Upper lobe of left lung (tissue), 6 donors: ENCODE measurements around the gene ULK4. TPM values are rescaled to one million over a fixed set of nuclear protein-coding genes. Genes with fewer than 3 reads are reported as not detected.

Source experiments
- ATAC-seq, 2 donors: fragments of 200-7000 bp; cut with Tn5 transposase; one replicate each; pipeline ENCODE4 v1.9.1; 2022; ENCODE audit warnings: mild to moderate bottlenecking in 2 of 2, moderate library complexity in 2 of 2; ENCODE audit not compliant: low FRiP score in 2 of 2
- DNase-seq, 2 donors: peaks; one replicate each; pipeline ENCODE4 v3.0.0-alpha.2; 2019 to 2020
- H3K27ac ChIP-seq, 4 donors: fragments of 200-600 bp; sonication (generic); one replicate each; pipeline ENCODE4 v1.5.1; 2016 to 2019
- H3K27me3 ChIP-seq, 4 donors: fragments of 200-600 bp; sonication (generic); one replicate each; pipeline ENCODE4 v1.5.1; 2017 to 2019
- H3K36me3 ChIP-seq, 4 donors: fragments of 200-600 bp; sonication (generic); one replicate each; pipeline ENCODE4 v1.5.1; 2016 to 2019
- H3K4me1 ChIP-seq, 4 donors: fragments of 200-600 bp; sonication (generic); one replicate each; pipeline ENCODE4 v1.5.1; 2018 to 2019
- H3K4me3 ChIP-seq, 4 donors: fragments of 200-600 bp; sonication (generic); one replicate each; pipeline ENCODE4 v1.5.1; 2017 to 2019; ENCODE audit warnings: mild to moderate bottlenecking in 2 of 4, moderate library complexity in 1 of 4
- H3K9me3 ChIP-seq, 4 donors: fragments of 200-600 bp; sonication (generic); one replicate each; pipeline ENCODE4 v1.5.1; 2018 to 2019
- EP300 ChIP-seq, 4 donors: sonication (generic); formaldehyde crosslinking; IDR thresholded peaks; one replicate each; pipeline ENCODE4 v1.5.1; 2017; ENCODE audit warnings: antibody characterized with exemption in 4 of 4, control low read depth in 2 of 4
- POLR2A ChIP-seq, 4 donors: fragments of 450-650 bp; IDR thresholded peaks; one replicate each; pipeline ENCODE4 v1.5.1; 2016 to 2017; ENCODE audit warnings: antibody characterized with exemption in 4 of 4, mild to moderate bottlenecking in 2 of 4
- POLR2AphosphoS5 ChIP-seq, 2 donors: sonication (generic); formaldehyde crosslinking; IDR thresholded peaks; one replicate each; pipeline ENCODE4 v1.5.1; 2017; ENCODE audit warnings: antibody characterized with exemption in 2 of 2
- WGBS, 2 donors: methylation state at CpG; one replicate each; pipeline ENCODE4 v1.1.5; 2017 to 2018; 5-methylcytosine and 5-hydroxymethylcytosine counted together
- small RNA-seq, 4 donors: library from RNA; depleted of rRNA; stranded (forward); fragments of <200 nt; gene quantifications; one replicate each; pipeline ENCODE3, GENCODE V24; 2016
- total RNA-seq, 6 donors: library from RNA; depleted of rRNA in 4 of 6; stranded (reverse); fragments of >200 nt in 4 of 6; gene quantifications; one replicate each; pipeline versions ENCODE4 v1.1.0 to v1.2.1, GENCODE V29; 2016 to 2021
- TF ChIP-seq, protein P1 (sequence below), 6 experiments: fragments of 450-650 bp in 4 of 6; fragments of 200-600 bp in 2 of 6; sonication (generic) in 2 of 6; IDR thresholded peaks; one replicate each; pipeline ENCODE4 v1.5.1; 2016 to 2019; ENCODE audit warnings: antibody characterized with exemption in 6 of 6
- donor health status: DM: no; HTN: no; CAD: no; lungs with moderate emphysema.
- donor health status: DM: no; HTN: yes; CAD: no; lungs with severe emphysema.

The ULK4 gene
- total RNA-seq, 6 donors from 2014 or later: 9.4 to 76.5 (median 28.1) TPM

DNA sequence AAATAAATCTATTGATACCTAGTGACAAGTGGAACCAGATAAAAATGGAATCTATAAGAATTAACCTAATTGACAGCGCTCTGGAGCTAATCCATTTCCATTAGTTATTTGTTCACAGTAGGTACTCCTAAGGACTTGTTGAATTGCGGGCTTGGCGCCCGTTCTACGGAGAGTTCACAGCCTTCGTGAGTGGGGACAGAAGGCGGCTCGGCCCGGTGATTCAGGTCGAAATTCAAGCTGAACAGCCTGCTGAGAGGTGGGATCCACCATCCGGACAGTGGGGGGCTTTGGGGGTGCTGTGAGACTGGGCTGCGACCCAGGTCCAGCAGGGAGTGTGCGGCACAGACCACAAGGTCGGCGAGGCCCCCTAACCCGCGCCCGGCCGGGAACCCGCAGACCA, 763.4 kb downstream of the ULK4 start:
- Histone ChIP-seq H3K36me3 (no peaks in the 10 kb centered on the region), H3K27ac (peak overlapping the region; percentile 98 to 100 (median 99)), H3K9me3 (no peaks in the 10 kb centered on the region), H3K27me3 (no peaks in the 10 kb centered on the region), H3K4me1 (peaks cover 13 to 30% (median 24%) of the 10 kb centered on the region in 4 donors), H3K4me3 (peak overlapping the region; percentile 63 to 87 (median 78))
- WGBS, 2 donors: 5 to 27% methylated on average over 11 to 20 of the region's 20 CpGs
- DNase-seq (peak in 1 of 2 donors; percentile 55), ATAC-seq (peak in 1 of 2 donors; percentile 16)
- TF ChIP-seq POLR2AphosphoS5 (IDR thresholded peaks at IDR 0.05): no peak
- TF ChIP-seq EP300 (IDR thresholded peaks at IDR 0.05): no peak
- no peak for TF ChIP-seq POLR2A (IDR thresholded peaks at IDR 0.05)
- TF ChIP-seq, protein P1, sequence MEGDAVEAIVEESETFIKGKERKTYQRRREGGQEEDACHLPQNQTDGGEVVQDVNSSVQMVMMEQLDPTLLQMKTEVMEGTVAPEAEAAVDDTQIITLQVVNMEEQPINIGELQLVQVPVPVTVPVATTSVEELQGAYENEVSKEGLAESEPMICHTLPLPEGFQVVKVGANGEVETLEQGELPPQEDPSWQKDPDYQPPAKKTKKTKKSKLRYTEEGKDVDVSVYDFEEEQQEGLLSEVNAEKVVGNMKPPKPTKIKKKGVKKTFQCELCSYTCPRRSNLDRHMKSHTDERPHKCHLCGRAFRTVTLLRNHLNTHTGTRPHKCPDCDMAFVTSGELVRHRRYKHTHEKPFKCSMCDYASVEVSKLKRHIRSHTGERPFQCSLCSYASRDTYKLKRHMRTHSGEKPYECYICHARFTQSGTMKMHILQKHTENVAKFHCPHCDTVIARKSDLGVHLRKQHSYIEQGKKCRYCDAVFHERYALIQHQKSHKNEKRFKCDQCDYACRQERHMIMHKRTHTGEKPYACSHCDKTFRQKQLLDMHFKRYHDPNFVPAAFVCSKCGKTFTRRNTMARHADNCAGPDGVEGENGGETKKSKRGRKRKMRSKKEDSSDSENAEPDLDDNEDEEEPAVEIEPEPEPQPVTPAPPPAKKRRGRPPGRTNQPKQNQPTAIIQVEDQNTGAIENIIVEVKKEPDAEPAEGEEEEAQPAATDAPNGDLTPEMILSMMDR (IDR thresholded peaks at IDR 0.05): no peak

DNA sequence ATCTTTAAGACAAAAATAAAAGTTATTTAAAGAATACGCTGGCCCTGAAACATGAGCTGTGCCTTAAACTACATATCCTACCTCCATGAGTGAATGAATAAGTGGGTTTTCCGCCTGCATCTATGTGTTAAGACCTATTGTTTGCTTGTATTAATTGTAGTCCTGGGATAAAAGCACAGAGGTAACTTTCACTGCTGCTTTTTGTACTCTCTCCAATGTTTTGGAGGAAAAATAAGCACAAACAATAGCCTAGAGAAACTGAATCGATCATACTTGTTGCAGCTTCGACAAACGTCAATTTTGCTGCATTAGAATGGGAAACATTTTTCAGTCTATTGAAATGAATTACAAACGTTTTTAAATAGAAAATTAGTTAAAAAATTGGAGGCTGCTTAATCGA, 763.9 kb downstream of the ULK4 start:
- DNase-seq: no peak
- H3K36me3 ChIP-seq: no peaks in the 10 kb centered on the region
- no peaks in the 10 kb centered on the region for H3K27me3 ChIP-seq
- peak overlapping the region in 2 of 4 donors; percentile 98 to 100 for H3K27ac ChIP-seq
- TF ChIP-seq POLR2AphosphoS5 (IDR thresholded peaks at IDR 0.05) (no peak), POLR2A (IDR thresholded peaks at IDR 0.05) (no peak), EP300 (IDR thresholded peaks at IDR 0.05) (no peak)
- TF ChIP-seq, protein P1 (IDR thresholded peaks at IDR 0.05): no peak
- H3K4me1 ChIP-seq: peaks cover 8 to 25% (median 19%) of the 10 kb centered on the region in 4 donors
- no peaks in the 10 kb centered on the region for H3K9me3 ChIP-seq
- no peak for ATAC-seq
- H3K4me3 ChIP-seq: peak overlapping the region in 2 of 4 donors; percentile 69 to 87
- WGBS, 2 donors: 63 to 69% methylated on average over 7 of the region's 7 CpGs

Small RNAs within 50 kb of the gene (small RNA-seq; reads per million reads assigned to genes)
- 0 to 0.43 (median 0) reads per million in 4 donors for gene ATP6V0E1P2
- gene RF00019: 0 reads per million in 4 donors
- gene RF00096: 0 reads per million in 4 donors
- gene RF00602: 0 reads per million in 4 donors

Other genes starting within 250 kb of the ULK4 start
- 100 to 1,000 TPM in 1 of 6 donors, 10 to 100 TPM in 5; 46.7 to 107 (median 74.7) TPM for gene TRAK1, start 129.3 kb upstream of the ULK4 start, total RNA-seq